Sigmoid colon (tissue), 4 donors: ENCODE measurements around the gene MAPK6.
"Not testable (repeated sequence)": the region's sequence is repeated elsewhere in the genome, so short reads cannot be mapped to it uniquely, and the experiment has no call there.

Experiments
- EP300 ChIP-seq, 4 donors: sonication (generic); formaldehyde crosslinking; IDR thresholded peaks; one replicate each; pipeline ENCODE4 v1.6.1; 2017; ENCODE audit warnings: antibody characterized with exemption in 4 of 4
- POLR2A ChIP-seq, 2 donors: fragments of 450-650 bp; IDR thresholded peaks; one replicate each; pipeline ENCODE4 v1.6.1; 2016; ENCODE audit warnings: antibody characterized with exemption in 2 of 2, mild to moderate bottlenecking in 2 of 2, moderate library complexity in 2 of 2
- POLR2AphosphoS5 ChIP-seq, 4 donors: sonication (generic); formaldehyde crosslinking; IDR thresholded peaks; one replicate each; pipeline ENCODE4 v1.6.1; 2017; ENCODE audit warnings: antibody characterized with exemption in 4 of 4
- TF ChIP-seq, protein P1 (sequence below), 4 experiments: fragments of 450-650 bp in 3 of 4; fragments of 200-600 bp in 1 of 4; IDR thresholded peaks; one replicate each; pipeline ENCODE4 v1.5.1; 2016 to 2019; ENCODE audit warnings: antibody characterized with exemption in 4 of 4, mild to moderate bottlenecking in 3 of 4, moderate library complexity in 2 of 4

DNA sequence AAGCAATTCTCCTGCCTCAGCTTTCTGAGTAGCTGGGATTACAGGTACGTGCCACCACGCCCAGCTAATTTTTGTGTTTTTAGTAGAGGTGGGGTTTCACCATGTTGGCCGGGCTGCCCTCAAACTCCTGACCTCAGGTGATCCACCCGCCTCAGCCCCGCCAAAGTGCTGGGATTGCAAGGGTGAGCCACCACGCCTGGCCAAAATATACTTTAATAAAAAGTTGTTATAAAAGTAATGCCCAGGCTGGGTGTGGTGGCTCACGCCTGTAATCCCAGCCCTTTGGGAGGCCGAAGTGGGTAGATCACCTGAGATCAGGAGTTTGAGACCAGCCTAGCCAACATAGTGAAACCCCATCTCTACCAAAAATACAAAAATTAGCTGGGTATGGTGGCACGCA lies 77.5 kb downstream of the MAPK6 start:
- TF ChIP-seq, protein P1, sequence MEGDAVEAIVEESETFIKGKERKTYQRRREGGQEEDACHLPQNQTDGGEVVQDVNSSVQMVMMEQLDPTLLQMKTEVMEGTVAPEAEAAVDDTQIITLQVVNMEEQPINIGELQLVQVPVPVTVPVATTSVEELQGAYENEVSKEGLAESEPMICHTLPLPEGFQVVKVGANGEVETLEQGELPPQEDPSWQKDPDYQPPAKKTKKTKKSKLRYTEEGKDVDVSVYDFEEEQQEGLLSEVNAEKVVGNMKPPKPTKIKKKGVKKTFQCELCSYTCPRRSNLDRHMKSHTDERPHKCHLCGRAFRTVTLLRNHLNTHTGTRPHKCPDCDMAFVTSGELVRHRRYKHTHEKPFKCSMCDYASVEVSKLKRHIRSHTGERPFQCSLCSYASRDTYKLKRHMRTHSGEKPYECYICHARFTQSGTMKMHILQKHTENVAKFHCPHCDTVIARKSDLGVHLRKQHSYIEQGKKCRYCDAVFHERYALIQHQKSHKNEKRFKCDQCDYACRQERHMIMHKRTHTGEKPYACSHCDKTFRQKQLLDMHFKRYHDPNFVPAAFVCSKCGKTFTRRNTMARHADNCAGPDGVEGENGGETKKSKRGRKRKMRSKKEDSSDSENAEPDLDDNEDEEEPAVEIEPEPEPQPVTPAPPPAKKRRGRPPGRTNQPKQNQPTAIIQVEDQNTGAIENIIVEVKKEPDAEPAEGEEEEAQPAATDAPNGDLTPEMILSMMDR (IDR thresholded peaks at IDR 0.05): not testable (repeated sequence)
- TF ChIP-seq EP300, POLR2A, POLR2AphosphoS5 (IDR thresholded peaks at IDR 0.05): not testable (repeated sequence)
